ENCODE data around the gene IRF6.

DNA sequence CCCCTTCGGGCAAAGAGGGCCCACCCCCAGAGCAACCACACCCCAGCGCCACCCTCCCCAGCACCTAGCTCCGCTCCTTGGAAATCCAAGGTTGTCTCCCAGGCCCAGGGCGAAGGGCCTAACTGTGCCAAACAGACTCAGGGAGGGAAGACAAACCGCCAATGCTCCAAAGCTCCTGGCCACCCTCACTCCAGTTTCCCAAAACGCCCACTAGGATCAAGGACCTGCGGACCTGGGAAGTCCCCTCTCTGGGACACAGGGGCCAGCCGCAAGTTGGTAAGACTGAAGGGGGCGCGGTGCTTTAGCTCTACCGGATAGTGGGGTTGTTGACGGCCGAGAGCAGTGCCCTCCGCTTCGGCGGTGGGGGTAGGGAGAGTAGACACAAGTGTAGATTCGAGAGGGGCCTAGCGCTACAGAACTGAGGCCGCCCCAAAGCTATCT is 581 bp downstream of the IRF6 start:
- no peak for TF ChIP-seq POLR2A (IDR thresholded peaks at IDR 0.05)
- TF ChIP-seq, protein P1, sequence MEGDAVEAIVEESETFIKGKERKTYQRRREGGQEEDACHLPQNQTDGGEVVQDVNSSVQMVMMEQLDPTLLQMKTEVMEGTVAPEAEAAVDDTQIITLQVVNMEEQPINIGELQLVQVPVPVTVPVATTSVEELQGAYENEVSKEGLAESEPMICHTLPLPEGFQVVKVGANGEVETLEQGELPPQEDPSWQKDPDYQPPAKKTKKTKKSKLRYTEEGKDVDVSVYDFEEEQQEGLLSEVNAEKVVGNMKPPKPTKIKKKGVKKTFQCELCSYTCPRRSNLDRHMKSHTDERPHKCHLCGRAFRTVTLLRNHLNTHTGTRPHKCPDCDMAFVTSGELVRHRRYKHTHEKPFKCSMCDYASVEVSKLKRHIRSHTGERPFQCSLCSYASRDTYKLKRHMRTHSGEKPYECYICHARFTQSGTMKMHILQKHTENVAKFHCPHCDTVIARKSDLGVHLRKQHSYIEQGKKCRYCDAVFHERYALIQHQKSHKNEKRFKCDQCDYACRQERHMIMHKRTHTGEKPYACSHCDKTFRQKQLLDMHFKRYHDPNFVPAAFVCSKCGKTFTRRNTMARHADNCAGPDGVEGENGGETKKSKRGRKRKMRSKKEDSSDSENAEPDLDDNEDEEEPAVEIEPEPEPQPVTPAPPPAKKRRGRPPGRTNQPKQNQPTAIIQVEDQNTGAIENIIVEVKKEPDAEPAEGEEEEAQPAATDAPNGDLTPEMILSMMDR (IDR thresholded peaks at IDR 0.05): no peak

Data from adrenal gland (tissue), 5 donors.